ENCODE results near the gene CDKN1B.

The CDKN1B gene

DNA sequence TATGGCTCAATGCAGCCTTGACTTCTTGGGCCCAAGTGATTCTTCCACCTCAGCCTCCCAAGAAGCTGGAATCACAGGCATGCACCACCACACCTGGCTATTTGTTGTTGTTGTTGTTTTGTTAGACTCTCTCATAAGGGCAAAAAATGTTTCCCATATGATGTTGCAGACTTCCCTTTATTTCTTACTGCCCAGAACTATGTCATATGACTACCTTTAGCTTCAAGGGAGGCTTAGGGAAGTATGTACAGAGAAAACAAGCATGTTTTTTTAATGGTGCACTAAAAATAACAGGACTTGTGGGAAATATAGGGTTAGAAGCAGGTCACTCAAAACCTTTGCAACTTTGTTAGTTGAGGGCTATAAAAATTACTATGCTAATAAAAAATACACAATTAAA lies 16.9 kb upstream of the CDKN1B start:
- no peak for DNase-seq

DNA sequence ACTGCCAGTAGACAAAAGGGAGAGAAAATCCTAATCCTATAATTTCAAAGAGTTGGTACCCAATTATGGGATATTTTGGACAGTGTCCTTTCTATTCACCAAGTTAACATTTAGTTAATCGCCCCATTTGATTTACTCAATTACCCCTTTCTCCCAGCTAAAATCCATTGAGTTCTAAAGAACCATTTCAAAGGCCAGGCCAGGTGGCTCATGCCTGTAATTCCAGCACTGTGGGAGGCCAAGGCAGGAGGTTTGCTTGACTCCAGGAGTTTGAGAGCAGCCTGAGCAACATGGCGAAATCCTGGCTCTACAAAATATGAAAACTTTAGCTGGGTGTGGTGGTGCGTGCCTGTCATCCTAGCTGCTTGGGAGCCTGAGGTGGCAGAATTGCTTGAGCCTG lies 15.7 kb upstream of the CDKN1B start:
- DNase-seq: no peak

DNA sequence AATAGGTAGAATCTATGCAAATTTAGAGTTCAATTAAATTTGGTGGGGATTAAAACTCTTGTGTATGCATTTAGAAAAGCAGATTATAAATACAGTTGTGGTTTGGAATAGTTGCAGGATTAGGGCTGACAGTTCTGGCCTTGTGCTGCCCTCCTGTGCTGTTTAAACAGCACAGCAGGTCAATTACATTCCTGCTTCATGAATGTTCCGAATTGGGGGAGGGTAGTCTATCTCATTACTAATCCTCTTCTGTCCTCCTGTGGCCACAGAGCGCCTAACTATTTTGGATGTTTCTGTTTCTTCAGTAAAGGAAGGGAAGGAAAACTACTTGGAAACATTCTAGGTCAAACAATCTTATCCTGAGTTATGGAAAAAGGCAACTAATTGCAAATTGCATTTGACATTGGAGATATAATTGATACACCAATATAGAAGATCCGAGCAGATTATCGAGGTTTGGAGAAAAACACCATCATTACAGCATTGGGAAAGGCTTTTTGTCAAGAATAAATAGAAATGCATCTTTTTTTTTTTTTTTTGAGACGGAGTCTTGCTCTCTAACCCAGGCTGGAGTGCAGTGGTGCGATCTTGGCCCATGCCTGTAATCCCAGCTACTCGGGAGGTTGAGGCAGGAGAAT lies 12.5 kb upstream of the CDKN1B start:
- DNase-seq: peak in 36 of 58 donors; percentile 8 to 88 (median 48)

- DNase-seq: no peak
Measured at GRCh38 chr12:12705838-12706520, 11.2 kb upstream of the CDKN1B start.

- DNase-seq: no peak
Measured at GRCh38 chr12:12713932-12714275, 3.3 kb upstream of the CDKN1B start.

DNA sequence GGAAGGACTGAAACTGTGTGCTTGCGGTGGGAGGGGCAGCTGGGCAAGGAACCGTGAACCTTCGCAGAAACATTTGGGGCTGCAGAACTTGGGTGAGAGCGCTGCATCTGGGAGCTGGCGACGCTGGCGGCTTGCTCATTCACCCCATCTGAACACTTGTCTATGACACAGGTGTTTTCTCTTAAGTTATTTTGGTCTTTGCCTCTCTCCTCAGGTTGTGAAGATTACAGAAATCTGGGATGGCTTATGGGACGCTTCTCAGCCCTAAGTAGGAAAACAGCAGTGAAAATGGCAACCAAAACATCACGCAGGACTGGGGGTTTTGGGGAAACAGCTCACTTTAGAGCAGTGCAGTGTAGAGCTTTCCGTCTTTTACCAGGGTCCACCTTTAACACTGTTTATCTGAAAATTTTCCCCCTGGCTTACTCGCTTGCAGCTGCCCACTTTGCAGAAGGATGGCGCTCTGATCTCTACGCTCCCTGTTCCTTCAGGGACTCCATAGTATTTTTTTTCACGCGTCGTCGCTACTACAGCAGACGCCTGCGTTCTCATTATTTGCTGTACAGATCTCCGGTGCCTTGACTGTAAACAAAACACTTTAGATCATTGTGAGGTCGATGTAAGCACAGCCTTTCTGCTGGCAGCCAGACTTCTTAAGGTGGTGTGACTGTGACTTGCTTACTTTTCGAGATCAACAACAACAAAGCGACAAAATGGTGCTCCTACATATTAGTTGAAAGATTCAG lies 2.7 kb upstream of the CDKN1B start:
- peak in 35 of 58 donors; percentile 11 to 65 (median 30) for DNase-seq

GRCh38 chr12:12715128-12715458 lies 2.1 kb upstream of the CDKN1B start:
- no peak for DNase-seq

GRCh38 chr12:12715459-12716150 lies 1.6 kb upstream of the CDKN1B start:
- peak in 12 of 58 donors; percentile 6 to 54 (median 18) for DNase-seq

DNA sequence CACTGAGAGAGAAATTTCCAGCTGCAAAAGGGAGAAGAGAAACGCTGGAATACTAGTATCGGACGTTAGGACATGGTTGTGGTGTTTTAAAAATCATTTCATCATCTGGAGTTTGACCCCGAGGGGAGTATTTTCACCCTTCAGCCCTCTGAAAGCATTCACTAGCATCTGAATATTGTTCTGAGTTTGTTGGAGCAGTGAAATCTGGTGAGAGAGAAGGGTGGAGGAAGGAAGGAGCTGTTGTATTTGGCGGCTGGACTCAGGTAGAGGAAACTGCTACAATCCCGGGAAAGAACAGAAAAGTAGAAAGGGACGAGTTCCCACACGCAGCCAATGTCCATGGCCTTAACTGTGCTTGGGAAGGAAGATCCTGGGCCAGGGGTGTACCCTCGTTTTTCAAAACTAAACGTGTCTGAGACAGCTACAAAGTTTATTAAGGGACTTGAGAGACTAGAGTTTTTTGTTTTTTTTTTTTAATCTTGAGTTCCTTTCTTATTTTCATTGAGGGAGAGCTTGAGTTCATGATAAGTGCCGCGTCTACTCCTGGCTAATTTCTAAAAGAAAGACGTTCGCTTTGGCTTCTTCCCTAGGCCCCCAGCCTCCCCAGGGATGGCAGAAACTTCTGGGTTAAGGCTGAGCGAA lies 896 bp upstream of the CDKN1B start:
- DNase-seq: peak in 9 of 58 donors; percentile 9 to 60 (median 37)

DNA sequence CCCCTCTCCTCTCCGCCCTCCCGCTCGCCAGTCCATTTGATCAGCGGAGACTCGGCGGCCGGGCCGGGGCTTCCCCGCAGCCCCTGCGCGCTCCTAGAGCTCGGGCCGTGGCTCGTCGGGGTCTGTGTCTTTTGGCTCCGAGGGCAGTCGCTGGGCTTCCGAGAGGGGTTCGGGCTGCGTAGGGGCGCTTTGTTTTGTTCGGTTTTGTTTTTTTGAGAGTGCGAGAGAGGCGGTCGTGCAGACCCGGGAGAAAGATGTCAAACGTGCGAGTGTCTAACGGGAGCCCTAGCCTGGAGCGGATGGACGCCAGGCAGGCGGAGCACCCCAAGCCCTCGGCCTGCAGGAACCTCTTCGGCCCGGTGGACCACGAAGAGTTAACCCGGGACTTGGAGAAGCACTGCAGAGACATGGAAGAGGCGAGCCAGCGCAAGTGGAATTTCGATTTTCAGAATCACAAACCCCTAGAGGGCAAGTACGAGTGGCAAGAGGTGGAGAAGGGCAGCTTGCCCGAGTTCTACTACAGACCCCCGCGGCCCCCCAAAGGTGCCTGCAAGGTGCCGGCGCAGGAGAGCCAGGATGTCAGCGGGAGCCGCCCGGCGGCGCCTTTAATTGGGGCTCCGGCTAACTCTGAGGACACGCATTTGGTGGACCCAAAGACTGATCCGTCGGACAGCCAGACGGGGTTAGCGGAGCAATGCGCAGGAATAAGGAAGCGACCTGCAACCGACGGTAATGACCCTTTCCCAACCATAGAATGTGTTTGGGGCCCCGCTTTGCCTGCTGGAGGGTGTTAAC lies 615 bp downstream of the CDKN1B start:
- peak in 28 of 58 donors; percentile 21 to 72 (median 47) for DNase-seq

- DNase-seq: no peak
Measured at GRCh38 chr12:12718381-12718759, 1.2 kb downstream of the CDKN1B start.

GRCh38 chr12:12718853-12719252 lies 1.7 kb downstream of the CDKN1B start:
- peak in 1 of 58 donors; percentile 4 for DNase-seq

- no peak for DNase-seq
Measured at GRCh38 chr12:12719496-12719895, 2.3 kb downstream of the CDKN1B start.

- no peak for DNase-seq
Measured at GRCh38 chr12:12720052-12720451, 2.9 kb downstream of the CDKN1B start.

DNA sequence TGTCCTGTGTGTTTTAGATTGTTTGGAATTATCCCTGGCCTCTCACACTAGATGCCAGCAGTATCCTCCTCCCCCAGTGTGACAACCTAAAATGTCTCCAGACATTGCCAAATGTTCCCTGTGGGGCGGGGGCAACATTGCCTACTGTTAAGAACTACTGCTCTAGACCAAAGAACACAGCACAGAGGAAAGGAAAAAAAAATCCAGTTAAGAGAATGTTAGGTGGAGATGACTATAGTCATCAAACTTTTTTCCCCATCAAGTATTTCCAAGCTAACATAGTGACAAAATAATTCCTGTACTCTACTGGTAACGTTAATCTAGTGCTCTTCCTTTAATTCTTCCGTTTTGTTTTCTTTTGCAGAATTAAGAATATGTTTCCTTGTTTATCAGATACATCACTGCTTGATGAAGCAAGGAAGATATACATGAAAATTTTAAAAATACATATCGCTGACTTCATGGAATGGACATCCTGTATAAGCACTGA lies 3.5 kb downstream of the CDKN1B start:
- DNase-seq: no peak

- DNase-seq: no peak
Measured at GRCh38 chr12:12721176-12721751, 4.1 kb downstream of the CDKN1B start.

DNA sequence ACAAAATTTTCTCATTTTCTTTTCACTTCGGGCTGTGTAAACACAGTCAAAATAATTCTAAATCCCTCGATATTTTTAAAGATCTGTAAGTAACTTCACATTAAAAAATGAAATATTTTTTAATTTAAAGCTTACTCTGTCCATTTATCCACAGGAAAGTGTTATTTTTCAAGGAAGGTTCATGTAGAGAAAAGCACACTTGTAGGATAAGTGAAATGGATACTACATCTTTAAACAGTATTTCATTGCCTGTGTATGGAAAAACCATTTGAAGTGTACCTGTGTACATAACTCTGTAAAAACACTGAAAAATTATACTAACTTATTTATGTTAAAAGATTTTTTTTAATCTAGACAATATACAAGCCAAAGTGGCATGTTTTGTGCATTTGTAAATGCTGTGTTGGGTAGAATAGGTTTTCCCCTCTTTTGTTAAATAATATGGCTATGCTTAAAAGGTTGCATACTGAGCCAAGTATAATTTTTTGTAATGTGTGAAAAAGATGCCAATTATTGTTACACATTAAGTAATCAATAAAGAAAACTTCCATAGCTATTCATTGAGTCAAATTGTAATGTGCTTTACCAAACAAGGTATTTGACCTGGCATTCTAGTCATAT lies 4.8 kb downstream of the CDKN1B start:
- DNase-seq: no peak

DNA sequence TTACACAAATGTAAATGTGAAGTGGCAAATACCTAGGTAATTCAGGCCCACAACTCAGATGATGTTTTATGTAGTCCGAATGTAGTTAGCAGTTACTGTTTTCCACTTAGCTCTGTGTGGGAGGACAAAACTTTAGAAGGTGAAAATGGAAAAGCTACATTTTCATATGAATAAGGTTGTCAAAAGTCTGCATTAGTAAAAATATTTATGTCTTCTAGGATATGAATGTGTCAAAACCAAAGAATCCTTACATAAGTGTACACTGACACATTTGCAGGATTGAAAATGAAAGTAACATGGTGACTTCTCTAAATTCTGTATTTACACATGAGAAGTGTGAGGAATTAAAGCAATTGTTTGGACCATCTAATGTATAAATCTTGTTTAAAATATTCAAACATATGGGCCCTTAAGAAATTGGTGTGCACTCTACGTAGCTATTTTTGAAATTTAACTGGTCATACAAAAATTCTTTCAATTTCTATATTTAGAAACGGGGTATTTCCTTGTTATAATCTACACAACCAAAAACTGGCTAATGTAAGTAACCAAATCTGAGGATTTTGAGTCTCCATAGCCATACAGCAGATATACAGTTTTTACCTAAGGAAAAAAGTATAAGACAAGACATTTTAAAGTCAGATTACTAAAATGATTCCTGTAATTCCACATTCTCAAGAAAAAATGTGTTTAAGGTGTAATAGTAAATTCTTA lies 5.4 kb downstream of the CDKN1B start:
- DNase-seq: no peak

- no peak for DNase-seq
Measured at GRCh38 chr12:12723149-12723680, 6.0 kb downstream of the CDKN1B start.
